ENCODE measurements around the gene ACAN.
A peak's percentile ranks its signal among the peaks of the same experiment; 100 is the strongest.
"Not testable (repeated sequence)": the region's sequence is repeated elsewhere in the genome, so short reads cannot be mapped to it uniquely, and the experiment has no call there.

The ACAN gene

DNA sequence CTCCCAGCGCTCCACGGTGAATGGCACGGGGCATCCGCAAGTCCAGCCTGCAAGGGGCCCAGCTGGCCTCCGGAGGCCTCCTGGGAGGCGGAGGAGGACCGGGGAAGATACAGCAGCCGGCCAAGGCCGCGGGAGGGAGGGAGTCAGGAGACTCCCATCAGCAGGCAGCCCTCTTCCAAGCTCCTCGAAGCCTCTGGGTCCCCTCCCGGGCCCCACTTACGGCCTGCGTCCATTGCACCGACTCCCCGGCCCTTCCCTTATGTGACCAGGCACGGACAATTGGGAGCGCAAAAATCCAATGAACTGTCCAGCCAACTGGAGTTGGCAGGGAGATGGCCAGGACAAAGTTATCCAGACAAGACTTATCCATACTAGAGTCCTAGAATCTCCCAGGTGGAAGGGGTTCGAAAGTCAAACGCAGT lies 109.3 kb downstream of the ACAN start:
- DNase-seq (ENCODE audit: low read depth) = peak; percentile 76
- Histone ChIP-seq H3K4me3 (ENCODE audit: low read length) (peak overlapping the region; percentile 97), H3K4me1 (ENCODE audit: control insufficient read depth, insufficient read depth, low read length) (peaks cover 50% of the 10 kb centered on the region)

DNA sequence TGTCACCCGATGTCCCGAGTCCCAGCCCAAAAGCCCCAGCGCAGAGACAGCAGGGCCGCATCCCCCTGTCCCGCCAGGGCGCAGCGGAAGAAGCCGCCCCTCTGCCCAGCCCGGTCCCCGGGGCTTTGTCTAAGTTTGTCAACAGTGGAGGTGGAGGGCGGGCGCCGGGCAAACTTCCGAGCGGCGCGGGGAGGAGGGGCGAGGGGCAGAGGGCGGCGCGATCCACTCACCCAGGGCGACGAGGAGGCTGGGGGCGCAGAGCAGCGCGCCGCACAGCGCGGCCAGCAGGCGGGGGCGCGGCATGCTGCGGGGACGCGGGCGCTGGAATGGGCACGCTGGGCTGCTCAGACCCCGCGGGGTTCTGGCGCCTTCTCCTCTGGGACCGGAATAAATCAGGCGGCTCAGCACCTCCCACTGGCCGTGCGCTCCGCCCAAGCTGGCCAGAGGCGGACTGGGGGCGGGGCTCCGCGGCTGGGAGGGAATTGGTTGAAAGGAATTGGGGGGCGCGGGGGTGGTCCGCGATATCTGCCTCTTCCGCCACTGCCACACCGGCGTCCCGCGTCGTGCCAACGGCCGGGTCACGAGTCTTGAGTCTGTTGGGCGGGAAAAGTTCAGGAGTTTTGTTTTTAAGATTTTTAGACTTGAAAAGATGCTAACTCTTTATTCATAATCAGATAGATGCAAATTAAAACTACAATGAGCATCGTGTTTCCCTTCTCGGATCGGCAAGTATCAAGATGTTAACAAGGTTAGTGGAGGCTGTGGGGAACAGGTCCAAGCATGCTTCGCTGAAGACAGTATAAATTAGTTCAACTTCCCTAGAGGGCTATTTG lies 110.0 kb downstream of the ACAN start, which contains the start of gene MFGE8:
MFGE8 (minus strand) TSS at position 363 of the 833 bp plus-strand sequence; CDS start at position 303, 60 bp downstream.
- DNase-seq (ENCODE audit: low read depth) = peak; percentile 92
- Histone ChIP-seq H3K9ac (ENCODE audit: low read length) (peak within 1 kb of the TSS; percentile 100), H3K36me3 (ENCODE audit: control insufficient read depth, insufficient read depth, low read length, severe bottlenecking) (peaks cover 17% of the 10 kb centered on the region), H3K4me1 (ENCODE audit: control insufficient read depth, insufficient read depth, low read length) (peaks cover 57% of the 10 kb centered on the region), H3K4me3 (ENCODE audit: low read length) (peak within 1 kb of the TSS; percentile 97), H3K27me3 (replicated peaks; ENCODE audit: control insufficient read depth, insufficient read depth, low read length) (no peaks in the 10 kb centered on the region), H3K9me3 (ENCODE audit: control insufficient read depth, low read length) (no peaks in the 10 kb centered on the region)

More for the DNA sequence above, 109.3 kb downstream of the ACAN start:
- Histone ChIP-seq H3K9ac (ENCODE audit: low read length) (peak overlapping the region; percentile 100), H3K27me3 (replicated peaks; ENCODE audit: control insufficient read depth, insufficient read depth, low read length) (no peaks in the 10 kb centered on the region), H3K9me3 (ENCODE audit: control insufficient read depth, low read length) (no peaks in the 10 kb centered on the region), H3K36me3 (ENCODE audit: control insufficient read depth, insufficient read depth, low read length, severe bottlenecking) (peaks cover 24% of the 10 kb centered on the region)

DNA sequence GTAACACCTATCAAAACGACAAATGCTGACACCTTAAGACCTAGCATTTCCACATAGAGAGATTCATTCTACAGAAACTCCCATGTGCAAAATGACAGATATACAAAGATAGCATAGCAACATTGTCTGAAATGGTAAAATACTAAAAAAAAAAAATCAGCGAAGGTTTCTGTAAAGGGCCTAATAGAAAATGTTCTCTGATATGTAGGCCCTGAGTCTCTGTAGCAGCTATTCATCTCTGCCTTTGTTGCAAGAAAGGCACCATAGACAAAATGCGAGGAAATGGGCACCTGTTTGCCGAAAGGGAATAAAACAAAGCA lies 110.6 kb downstream of the ACAN start:
- H3K9ac ChIP-seq (ENCODE audit: low read length) = peak overlapping the region; percentile 100
- peaks cover 13% of the 10 kb centered on the region for H3K36me3 ChIP-seq (ENCODE audit: control insufficient read depth, insufficient read depth, low read length, severe bottlenecking)
- no peak for DNase-seq (ENCODE audit: low read depth)
- peaks cover 60% of the 10 kb centered on the region for H3K4me1 ChIP-seq (ENCODE audit: control insufficient read depth, insufficient read depth, low read length)
- no peaks in the 10 kb centered on the region for H3K9me3 ChIP-seq (ENCODE audit: control insufficient read depth, low read length)
- H3K27me3 ChIP-seq (replicated peaks; ENCODE audit: control insufficient read depth, insufficient read depth, low read length) = no peaks in the 10 kb centered on the region
- H3K4me3 ChIP-seq (ENCODE audit: low read length) = peak overlapping the region; percentile 97

DNA sequence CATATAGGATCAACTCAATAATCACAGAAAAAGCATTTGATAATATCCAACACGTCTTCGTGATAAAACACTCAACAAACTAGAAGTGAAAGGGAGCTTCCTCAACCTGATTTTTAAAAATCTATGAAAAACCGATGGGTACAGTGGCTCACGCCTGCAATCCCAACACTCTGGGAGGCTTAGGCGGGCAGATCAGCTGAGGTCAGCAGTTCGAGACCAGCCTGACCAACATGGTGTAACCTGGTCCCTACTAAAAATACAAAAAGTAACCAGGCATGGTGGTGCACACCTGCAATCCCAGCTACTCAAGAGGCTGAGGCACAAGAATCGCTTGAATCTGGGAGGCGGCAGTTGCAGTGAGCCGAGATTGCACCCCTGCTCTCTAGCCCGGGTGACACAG lies 112.1 kb downstream of the ACAN start:
- H3K27me3 ChIP-seq (replicated peaks; ENCODE audit: control insufficient read depth, insufficient read depth, low read length) = no peaks in the 10 kb centered on the region
- DNase-seq (ENCODE audit: low read depth) = no peak

DNA sequence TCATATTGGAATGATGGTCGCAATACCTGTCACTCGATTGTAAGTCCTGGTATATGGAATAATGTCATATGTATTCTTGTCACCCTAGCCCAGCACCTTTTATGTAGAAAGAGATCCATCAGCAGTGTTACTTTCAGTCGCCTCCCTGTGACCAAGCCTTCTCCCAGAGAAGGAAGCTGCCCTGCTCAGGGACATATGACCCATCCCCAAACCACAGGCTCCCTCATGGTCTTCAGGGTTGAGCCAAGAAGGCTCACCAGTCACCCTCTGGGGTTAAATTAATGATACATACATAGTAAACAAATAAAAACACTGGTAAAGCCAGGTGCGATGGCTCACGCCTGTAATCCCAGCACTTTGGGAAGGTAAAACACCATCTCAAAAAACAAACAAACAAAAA lies 114.5 kb downstream of the ACAN start:
- no peaks in the 10 kb centered on the region for H3K27me3 ChIP-seq (replicated peaks; ENCODE audit: control insufficient read depth, insufficient read depth, low read length)
- H3K4me1 ChIP-seq (ENCODE audit: control insufficient read depth, insufficient read depth, low read length) = peaks cover 41% of the 10 kb centered on the region
- no peak overlapping the region for H3K9ac ChIP-seq (ENCODE audit: low read length)
- H3K4me3 ChIP-seq (ENCODE audit: low read length) = no peak overlapping the region
- DNase-seq (ENCODE audit: low read depth) = no peak
- H3K9me3 ChIP-seq (ENCODE audit: control insufficient read depth, low read length) = no peaks in the 10 kb centered on the region
- H3K36me3 ChIP-seq (ENCODE audit: control insufficient read depth, insufficient read depth, low read length, severe bottlenecking) = no peaks in the 10 kb centered on the region

More for the DNA sequence above, 112.1 kb downstream of the ACAN start:
- Histone ChIP-seq H3K36me3 (ENCODE audit: control insufficient read depth, insufficient read depth, low read length, severe bottlenecking) (no peaks in the 10 kb centered on the region), H3K4me1 (ENCODE audit: control insufficient read depth, insufficient read depth, low read length) (peaks cover 55% of the 10 kb centered on the region), H3K9me3 (ENCODE audit: control insufficient read depth, low read length) (no peaks in the 10 kb centered on the region), H3K9ac (ENCODE audit: low read length) (no peak overlapping the region), H3K4me3 (ENCODE audit: low read length) (no peak overlapping the region)

DNA sequence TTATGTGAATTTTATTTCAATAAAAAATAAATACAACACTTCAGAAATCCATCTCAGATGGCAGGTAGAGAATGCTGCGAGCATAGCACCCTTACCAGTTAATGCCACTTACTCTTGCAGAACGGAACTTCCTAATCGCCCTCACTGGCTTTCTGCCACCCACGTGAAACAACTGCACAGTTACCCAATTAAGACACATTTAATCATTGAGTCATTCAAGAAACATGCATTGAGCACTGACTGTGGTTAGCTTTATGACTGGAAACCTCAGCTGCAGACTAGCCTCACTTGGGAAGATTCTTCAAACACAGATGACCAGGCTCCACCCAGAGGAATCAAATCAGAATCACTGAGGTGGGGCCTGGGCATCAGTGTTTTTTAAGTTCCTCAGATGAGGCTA lies 115.5 kb downstream of the ACAN start:
- DNase-seq (ENCODE audit: low read depth) = peak; percentile 96
- no peaks in the 10 kb centered on the region for H3K27me3 ChIP-seq (replicated peaks; ENCODE audit: control insufficient read depth, insufficient read depth, low read length)
- H3K36me3 ChIP-seq (ENCODE audit: control insufficient read depth, insufficient read depth, low read length, severe bottlenecking) = no peaks in the 10 kb centered on the region
- no peaks in the 10 kb centered on the region for H3K9me3 ChIP-seq (ENCODE audit: control insufficient read depth, low read length)
- no peak overlapping the region for H3K4me3 ChIP-seq (ENCODE audit: low read length)
- peak overlapping the region; percentile 40 for H3K9ac ChIP-seq (ENCODE audit: low read length)
- peaks cover 37% of the 10 kb centered on the region for H3K4me1 ChIP-seq (ENCODE audit: control insufficient read depth, insufficient read depth, low read length)

DNA sequence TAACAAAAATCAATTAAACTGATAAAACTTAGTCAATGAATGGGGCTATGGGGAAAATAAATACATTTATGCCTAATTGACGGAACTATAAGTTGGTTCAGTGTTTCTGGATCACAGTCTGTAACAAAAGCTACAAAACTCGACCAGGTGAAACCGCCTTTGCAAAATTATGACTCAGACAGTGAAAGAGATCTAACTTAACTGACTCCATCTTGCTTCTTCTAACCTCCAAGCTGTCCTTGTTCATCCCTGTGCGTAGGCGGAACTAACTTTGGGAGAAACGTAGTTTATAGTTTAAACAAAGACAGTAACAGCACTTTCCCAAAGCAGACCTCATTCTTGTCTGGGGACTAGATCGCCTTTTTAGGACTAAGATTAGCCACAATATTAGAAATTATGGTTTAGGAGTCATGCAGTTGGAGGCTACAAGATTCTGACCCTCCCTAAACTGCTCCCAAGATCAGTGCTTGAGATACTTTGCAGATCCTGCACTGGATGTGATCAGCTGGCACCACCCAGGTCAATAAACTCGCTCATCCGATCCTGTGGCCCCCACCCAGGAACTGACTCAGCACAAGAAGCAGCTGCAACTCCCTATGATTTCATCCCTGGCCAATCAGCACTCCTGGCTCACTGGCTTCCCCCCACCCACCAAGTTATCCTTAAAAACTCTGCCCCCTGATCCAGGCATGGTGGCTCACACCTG lies 117.1 kb downstream of the ACAN start:
- Histone ChIP-seq H3K4me3 (ENCODE audit: low read length) (no peak overlapping the region), H3K27me3 (replicated peaks; ENCODE audit: control insufficient read depth, insufficient read depth, low read length) (no peaks in the 10 kb centered on the region), H3K4me1 (ENCODE audit: control insufficient read depth, insufficient read depth, low read length) (peaks cover 27% of the 10 kb centered on the region), H3K9me3 (ENCODE audit: control insufficient read depth, low read length) (no peaks in the 10 kb centered on the region), H3K36me3 (ENCODE audit: control insufficient read depth, insufficient read depth, low read length, severe bottlenecking) (no peaks in the 10 kb centered on the region), H3K9ac (ENCODE audit: low read length) (no peak overlapping the region)
- DNase-seq (ENCODE audit: low read depth) = peak; percentile 39

DNA sequence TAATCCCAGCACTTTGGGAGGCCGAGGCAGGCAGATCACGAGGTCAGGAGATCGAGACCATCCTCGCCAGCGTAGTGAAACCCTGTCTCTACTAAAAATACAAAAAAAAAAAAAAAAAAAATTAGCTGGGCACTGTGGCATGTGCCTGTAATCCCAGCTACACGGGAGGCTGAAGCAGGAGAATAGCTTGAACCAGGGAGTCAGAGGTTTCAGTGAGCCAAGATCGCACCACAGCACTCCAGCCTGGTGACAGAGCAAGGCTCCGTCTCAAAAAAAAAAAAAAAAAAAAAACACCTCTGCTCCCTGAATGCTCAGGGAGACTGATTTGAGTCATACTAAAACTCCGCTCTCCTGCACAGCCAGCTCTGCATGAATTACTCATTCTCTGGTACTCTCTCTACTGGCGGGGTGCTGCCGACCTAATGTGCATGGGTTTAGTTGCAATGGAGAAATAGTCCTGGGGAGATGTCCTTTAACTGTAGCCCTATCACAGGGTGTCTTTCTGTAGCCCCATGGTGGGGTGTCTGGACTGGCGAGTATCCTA lies 117.7 kb downstream of the ACAN start:
- H3K9me3 ChIP-seq (ENCODE audit: control insufficient read depth, low read length); H3K27me3 ChIP-seq (replicated peaks; ENCODE audit: control insufficient read depth, insufficient read depth, low read length); H3K9ac ChIP-seq (ENCODE audit: low read length); H3K4me3 ChIP-seq (ENCODE audit: low read length); H3K36me3 ChIP-seq (ENCODE audit: control insufficient read depth, insufficient read depth, low read length, severe bottlenecking): not testable (repeated sequence)
- peaks cover 25% of the 10 kb centered on the region for H3K4me1 ChIP-seq (ENCODE audit: control insufficient read depth, insufficient read depth, low read length)
- DNase-seq (ENCODE audit: low read depth) = peak; percentile 64
